Stomach (tissue), 9 donors: ENCODE measurements around the gene ARMC6. TPM values are rescaled to one million over a fixed set of nuclear protein-coding genes. Genes with fewer than 3 reads are reported as not detected.

Experiments used
- DNase-seq, 2 donors: peaks; one replicate each; pipeline versions ENCODE4 v3.0.0 to v3.0.0-alpha.2; 2013 to 2019
- H3K27ac ChIP-seq, 5 donors: fragments of 200-600 bp in 4 of 5; sonication (generic) in 4 of 5; one replicate each; pipeline ENCODE4 v1.5.1; 2013 to 2019; ENCODE audit warnings: mild to moderate bottlenecking in 1 of 5, moderate library complexity in 1 of 5
- H3K27me3 ChIP-seq, 3 donors: fragments of 200-600 bp; sonication (generic); one replicate each; pipeline ENCODE4 v1.5.1; 2017 to 2019; ENCODE audit warnings: mixed run types in 1 of 3
- H3K36me3 ChIP-seq, 4 donors: fragments of 200-600 bp; sonication (generic); 1 replicate in 3 of 4; 2 replicates in 1 of 4; pipeline ENCODE4 v1.5.1; 2016 to 2019
- H3K4me1 ChIP-seq, 4 donors: fragments of 200-600 bp; sonication (generic); one replicate each; pipeline ENCODE4 v1.5.1; 2016 to 2019
- H3K4me3 ChIP-seq, 4 donors: fragments of 200-600 bp; sonication (generic) in 3 of 4; one replicate each; pipeline ENCODE4 v1.5.1; 2016 to 2019; ENCODE audit warnings: mild to moderate bottlenecking in 1 of 4
- H3K9me3 ChIP-seq, 4 donors: fragments of 200-600 bp; sonication (generic); one replicate each; pipeline ENCODE4 v1.5.1; 2016 to 2019
- EP300 ChIP-seq: sonication (generic); formaldehyde crosslinking; IDR thresholded peaks from one replicate; pipeline ENCODE4 v1.6.1; 2017; ENCODE audit warnings: antibody characterized with exemption
- POLR2A ChIP-seq, 4 donors: fragments of 450-650 bp; IDR thresholded peaks; one replicate each; pipeline ENCODE4 v1.6.1; 2016; ENCODE audit warnings: antibody characterized with exemption in 4 of 4, control low read depth in 2 of 4, mild to moderate bottlenecking in 1 of 4, moderate library complexity in 1 of 4
- POLR2AphosphoS5 ChIP-seq, 3 donors: sonication (generic); formaldehyde crosslinking; IDR thresholded peaks; one replicate each; pipeline ENCODE4 v1.6.1; 2016; ENCODE audit warnings: antibody characterized with exemption in 3 of 3
- WGBS, 5 donors: extraction: QIAGEN DNeasy Blood & Tissue Kit in 3 of 5; methylation state at CpG; one replicate each; pipeline versions ENCODE4 v1.1.5 to v1.1.7; 2013 to 2018; 5-methylcytosine and 5-hydroxymethylcytosine counted together
- intact Hi-C: fragments of 100-400 bp; cut with DNase I; formaldehyde crosslinking; loops from one replicate; pipeline ENCODE4 v1.15.1; 2023; ENCODE audit warnings: low total_unique reads
- polyA plus RNA-seq, 3 donors: library from polyadenylated mRNA; stranded (reverse); fragments of 200-250 nt; gene quantifications; one replicate each; pipeline ENCODE4 v1.2.3, GENCODE V29; 2013
- total RNA-seq, 5 donors: library from RNA; depleted of rRNA; stranded (reverse); fragments of >200 nt; gene quantifications; one replicate each; pipeline versions ENCODE4 v1.1.0 to v1.2.3, GENCODE V29; 2014 to 2016
- TF ChIP-seq, protein P1 (sequence below), 7 experiments: fragments of 450-650 bp in 4 of 7; fragments of 200-600 bp in 3 of 7; sonication (generic) in 3 of 7; IDR thresholded peaks; one replicate each; pipeline ENCODE4 v1.5.1; 2016 to 2019; ENCODE audit warnings: antibody characterized with exemption in 7 of 7, control low read depth in 2 of 7, mild to moderate bottlenecking in 1 of 7
- donor health status: healthy with polysubstance abuse.
- donor health status: Bipolar disorder and iron deficiency.
- donor health status: healthy.

The ARMC6 gene
- total and polyA plus RNA-seq, 8 donors = 7.0 to 63.8 (median 21.1) TPM

DNA sequence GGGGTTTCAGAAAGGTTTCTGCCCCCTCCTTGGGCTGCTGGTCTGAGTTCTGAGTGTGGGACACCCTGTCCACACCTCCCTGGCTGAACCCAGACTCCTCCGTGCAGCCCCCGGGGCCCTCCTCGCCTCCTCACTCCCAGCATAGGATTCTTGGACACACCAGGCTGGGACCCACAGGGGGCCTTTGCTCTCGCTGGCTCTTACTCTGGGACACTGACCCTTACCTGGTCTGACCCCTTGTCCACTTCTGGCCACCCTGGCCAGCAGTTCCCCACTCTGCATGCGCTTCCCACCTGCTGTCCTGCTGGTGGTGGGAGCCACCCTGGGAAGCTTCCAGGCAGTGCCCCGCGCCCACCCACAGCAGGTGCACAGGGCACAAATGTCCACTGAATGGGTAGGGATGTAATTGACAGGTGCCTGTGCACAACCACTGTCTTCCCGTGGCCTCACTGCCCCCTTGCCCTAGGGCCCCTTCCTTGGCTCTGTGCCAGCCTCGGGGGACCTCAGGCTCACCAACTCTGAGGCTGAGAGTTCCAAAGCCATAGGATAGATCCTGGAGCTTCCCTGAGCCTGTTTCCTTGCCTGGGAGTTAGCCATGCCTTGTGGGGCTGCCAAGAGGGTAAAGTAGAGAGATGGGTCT is 23.4 kb downstream of the ARMC6 start:
- Histone ChIP-seq H3K27me3 (no peaks in the 10 kb centered on the region), H3K4me3 (no peak overlapping the region), H3K27ac (no peak overlapping the region), H3K4me1 (peaks cover 0 to 9% (median 7%) of the 10 kb centered on the region in 4 donors), H3K36me3 (peaks cover 35 to 81% (median 70%) of the 10 kb centered on the region in 4 donors), H3K9me3 (no peaks in the 10 kb centered on the region)
- TF ChIP-seq POLR2AphosphoS5 (IDR thresholded peaks at IDR 0.05) (no peak), EP300 (no peak), POLR2A (IDR thresholded peaks at IDR 0.05) (no peak)
- TF ChIP-seq, protein P1, sequence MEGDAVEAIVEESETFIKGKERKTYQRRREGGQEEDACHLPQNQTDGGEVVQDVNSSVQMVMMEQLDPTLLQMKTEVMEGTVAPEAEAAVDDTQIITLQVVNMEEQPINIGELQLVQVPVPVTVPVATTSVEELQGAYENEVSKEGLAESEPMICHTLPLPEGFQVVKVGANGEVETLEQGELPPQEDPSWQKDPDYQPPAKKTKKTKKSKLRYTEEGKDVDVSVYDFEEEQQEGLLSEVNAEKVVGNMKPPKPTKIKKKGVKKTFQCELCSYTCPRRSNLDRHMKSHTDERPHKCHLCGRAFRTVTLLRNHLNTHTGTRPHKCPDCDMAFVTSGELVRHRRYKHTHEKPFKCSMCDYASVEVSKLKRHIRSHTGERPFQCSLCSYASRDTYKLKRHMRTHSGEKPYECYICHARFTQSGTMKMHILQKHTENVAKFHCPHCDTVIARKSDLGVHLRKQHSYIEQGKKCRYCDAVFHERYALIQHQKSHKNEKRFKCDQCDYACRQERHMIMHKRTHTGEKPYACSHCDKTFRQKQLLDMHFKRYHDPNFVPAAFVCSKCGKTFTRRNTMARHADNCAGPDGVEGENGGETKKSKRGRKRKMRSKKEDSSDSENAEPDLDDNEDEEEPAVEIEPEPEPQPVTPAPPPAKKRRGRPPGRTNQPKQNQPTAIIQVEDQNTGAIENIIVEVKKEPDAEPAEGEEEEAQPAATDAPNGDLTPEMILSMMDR (IDR thresholded peaks at IDR 0.05) = no peak
- intact Hi-C loops = loop anchor here (10.0 kb wide), 1 partner anchor 78 kb away; the partner anchor contains the start of gene TMEM161A
- DNase-seq = no peak
- 76 to 83% (median 79%) methylated on average over 9 of the region's 9 CpGs for WGBS, 5 donors

DNA sequence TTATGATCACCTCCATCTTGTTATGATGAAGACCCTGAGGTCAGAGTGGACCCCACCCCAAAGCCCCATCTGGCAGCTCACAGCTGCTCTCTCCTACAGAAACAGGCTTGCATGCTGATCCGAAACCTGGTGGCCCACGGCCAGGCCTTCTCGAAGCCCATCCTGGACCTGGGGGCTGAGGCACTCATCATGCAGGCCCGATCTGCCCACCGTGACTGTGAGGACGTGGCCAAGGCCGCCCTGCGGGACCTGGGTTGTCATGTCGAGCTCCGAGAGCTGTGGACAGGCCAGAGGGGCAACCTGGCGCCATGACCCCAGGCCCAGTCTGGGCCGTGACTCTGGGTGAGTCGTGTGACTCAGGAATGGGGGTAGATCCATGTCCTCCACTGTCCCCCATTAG is 23.9 kb downstream of the ARMC6 start:
- H3K9me3 ChIP-seq = no peaks in the 10 kb centered on the region
- intact Hi-C loops = loop anchor here (10.0 kb wide), 1 partner anchor 77 kb away; the partner anchor contains the start of gene TMEM161A
- no peak overlapping the region for H3K4me3 ChIP-seq

DNA sequence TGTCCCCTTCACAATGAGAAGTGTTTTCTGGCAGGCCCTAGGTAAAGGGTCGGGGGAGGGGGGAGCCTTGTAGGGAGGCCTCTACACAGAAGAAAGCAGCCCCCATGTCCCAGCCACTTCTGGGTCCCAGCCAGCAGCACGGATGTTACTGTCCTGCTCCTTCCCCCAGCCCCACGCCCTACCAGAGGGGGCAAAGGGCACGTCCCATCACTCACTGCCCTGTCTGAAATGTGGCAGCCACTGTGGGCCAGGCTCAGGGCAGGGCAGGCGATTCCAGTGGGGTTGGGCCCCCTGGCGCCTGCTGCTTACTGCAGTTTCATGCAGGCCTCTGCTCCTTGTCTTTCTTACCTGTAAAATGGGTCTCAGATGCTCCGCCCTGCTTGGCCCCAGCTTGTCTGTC is 24.3 kb downstream of the ARMC6 start:
- intact Hi-C loops = loop anchor here (10.0 kb wide), 1 partner anchor 77 kb away; the partner anchor contains the start of gene TMEM161A

More for the DNA sequence above, 23.9 kb downstream of the ARMC6 start:
- WGBS, 5 donors = 88 to 94% (median 92%) methylated on average over 9 to 13 of the region's 13 CpGs
- DNase-seq = no peak
- H3K27ac ChIP-seq = no peak overlapping the region
- TF ChIP-seq, protein P1 (IDR thresholded peaks at IDR 0.05) = no peak
- TF ChIP-seq POLR2AphosphoS5 (IDR thresholded peaks at IDR 0.05) (no peak), POLR2A (IDR thresholded peaks at IDR 0.05) (no peak), EP300 (no peak)
- peaks cover 0 to 14% (median 9%) of the 10 kb centered on the region in 4 donors for H3K4me1 ChIP-seq
- no peaks in the 10 kb centered on the region for H3K27me3 ChIP-seq
- H3K36me3 ChIP-seq = peaks cover 29 to 75% (median 64%) of the 10 kb centered on the region in 4 donors

More for the DNA sequence above, 24.3 kb downstream of the ARMC6 start:
- H3K27ac ChIP-seq = no peak overlapping the region
- no peak overlapping the region for H3K4me3 ChIP-seq
- TF ChIP-seq POLR2A (IDR thresholded peaks at IDR 0.05) (no peak), POLR2AphosphoS5 (IDR thresholded peaks at IDR 0.05) (no peak), EP300 (no peak)
- TF ChIP-seq, protein P1 (IDR thresholded peaks at IDR 0.05) = no peak
- H3K36me3 ChIP-seq = peaks cover 25 to 71% (median 60%) of the 10 kb centered on the region in 4 donors
- WGBS, 5 donors = 68 to 86% (median 83%) methylated on average over 5 to 7 of the region's 7 CpGs
- H3K9me3 ChIP-seq = no peaks in the 10 kb centered on the region
- peaks cover 1 to 18% (median 11%) of the 10 kb centered on the region in 4 donors for H3K4me1 ChIP-seq
- no peaks in the 10 kb centered on the region for H3K27me3 ChIP-seq
- no peak for DNase-seq
